NOMO-1 (cell line): ENCODE measurements around the gene CDY1.
"Not testable (repeated sequence)": the region's sequence is repeated elsewhere in the genome, so short reads cannot be mapped to it uniquely, and the experiment has no call there.

Experiments used
- DNase-seq, 2 experiments: peaks; one replicate each; lab custom pipeline; 2025; ENCODE audit not compliant: unreplicated experiment in 2 of 2; lab: John Stamatoyannopoulos, UW

Gene CDY1, protein sequence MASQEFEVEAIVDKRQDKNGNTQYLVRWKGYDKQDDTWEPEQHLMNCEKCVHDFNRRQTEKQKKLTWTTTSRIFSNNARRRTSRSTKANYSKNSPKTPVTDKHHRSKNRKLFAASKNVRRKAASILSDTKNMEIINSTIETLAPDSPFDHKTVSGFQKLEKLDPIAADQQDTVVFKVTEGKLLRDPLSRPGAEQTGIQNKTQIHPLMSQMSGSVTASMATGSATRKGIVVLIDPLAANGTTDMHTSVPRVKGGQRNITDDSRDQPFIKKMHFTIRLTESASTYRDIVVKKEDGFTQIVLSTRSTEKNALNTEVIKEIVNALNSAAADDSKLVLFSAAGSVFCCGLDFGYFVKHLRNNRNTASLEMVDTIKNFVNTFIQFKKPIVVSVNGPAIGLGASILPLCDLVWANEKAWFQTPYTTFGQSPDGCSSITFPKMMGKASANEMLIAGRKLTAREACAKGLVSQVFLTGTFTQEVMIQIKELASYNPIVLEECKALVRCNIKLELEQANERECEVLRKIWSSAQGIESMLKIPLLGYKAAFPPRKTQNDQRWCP

DNA sequence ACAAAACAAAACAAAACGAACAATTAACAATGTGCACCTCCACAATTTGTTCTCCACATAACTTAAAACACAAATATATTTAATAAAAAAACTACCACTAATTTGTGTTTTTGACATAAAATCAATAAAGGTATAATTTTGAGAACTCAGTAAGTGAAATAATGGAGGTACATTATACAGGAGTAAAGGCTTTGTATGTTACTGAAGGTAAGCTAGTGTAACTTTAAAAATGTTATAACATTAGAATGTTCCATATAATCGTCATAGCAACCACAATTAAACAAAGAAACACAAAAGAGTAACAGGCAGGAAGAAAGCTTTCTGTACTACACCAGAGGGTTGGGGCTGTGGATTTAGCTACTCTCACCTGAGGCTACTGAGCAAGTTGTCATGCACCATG, at the start of gene CDY1:
CDY1 (plus strand) TSS at position 301 of the 400 bp plus-strand sequence. CDS start 326 bp downstream, outside the sequence.
- not testable (repeated sequence) for DNase-seq

DNA sequence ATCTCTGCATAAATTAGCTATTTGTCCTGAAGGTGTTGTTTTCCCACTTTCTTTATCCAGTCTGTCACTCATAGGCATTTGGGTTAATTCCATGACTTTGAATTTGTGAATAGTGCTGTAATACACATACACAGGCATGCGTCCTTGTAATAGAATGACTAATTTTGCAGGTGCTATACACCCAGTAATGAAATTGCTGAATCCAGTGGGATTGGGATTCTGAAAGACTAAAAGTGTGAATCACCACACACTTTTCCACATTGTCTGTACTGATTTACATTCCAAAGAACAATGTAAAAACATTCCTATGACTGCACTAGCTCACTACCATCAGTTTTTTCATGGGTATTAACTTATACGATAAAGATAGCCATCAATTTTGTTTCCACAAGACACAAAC, 28.6 kb upstream of the CDY1 start:
- not testable (repeated sequence) for DNase-seq

DNA sequence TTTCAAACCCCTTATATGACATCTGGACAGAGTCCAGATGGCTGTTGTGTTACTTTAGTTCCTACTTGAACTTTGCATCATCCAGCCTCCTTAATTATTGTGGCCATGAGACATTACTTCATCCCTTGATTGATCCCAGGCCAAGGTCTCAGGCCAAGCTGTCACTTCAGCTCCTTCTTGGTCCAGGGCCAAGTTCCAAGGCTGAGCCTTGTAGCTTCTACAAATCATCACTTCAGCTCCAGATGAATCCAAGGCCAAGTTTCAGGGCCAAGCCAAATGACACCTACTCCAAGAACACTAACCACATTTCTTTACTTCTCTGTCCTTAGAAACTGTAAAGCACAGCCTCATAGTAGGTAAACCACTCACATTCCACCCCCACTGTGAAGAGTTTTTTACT, 1.7 kb upstream of the CDY1 start:
- not testable (repeated sequence) for DNase-seq

DNA sequence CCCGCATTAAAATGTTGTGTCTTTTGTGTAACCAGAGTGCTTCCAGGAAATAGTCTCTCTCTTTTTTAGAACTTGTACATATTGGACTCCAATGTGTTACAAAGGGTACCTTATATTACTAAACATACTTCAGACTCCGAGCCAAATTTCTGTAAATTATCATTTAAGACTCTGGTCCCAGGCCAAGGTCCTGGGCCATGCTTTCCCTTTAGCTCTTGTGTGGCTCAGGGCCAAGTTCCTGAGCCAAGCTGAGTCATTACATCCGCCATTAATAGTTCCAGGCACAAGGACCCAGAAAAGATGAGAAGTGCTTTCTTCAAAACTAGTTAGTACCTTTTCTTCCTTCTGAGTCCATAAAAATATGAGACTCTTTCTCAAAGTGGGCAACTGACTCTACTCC, 4.6 kb downstream of the CDY1 start:
- not testable (repeated sequence) for DNase-seq

DNA sequence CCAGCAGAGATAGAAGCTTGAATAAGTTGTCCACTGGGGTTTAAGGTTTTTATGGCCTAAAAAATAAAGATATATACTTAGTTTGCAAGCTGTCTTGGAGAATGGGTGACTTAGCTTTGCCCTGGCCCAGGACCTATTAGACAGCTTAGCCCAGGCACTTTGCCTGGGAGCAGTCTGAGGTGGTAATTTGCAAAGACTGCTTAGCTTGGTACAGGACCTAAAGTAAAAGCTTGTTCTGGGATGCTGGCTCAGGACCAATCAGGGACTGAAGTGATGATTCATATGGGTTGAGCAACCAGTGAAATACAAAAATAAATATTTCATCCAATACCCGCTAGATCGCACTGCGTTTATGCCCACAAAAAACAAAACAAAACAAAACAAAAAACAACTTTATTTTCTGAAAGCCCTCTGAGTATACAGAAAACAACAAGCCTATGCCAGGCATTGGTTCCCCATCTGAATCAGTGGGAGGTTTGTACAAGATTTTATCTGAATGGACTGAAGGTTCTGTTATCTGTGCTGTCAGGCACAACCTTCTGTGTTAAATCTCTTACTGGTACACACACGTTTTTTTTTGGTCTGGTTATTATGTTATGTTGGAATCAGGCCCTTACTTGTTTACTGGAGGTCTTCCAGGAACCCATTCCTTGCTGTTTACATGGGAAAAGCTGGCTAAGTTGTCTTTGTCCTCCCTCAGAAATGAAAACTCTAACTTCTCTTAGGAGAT, 8.6 kb downstream of the CDY1 start:
- not testable (repeated sequence) for DNase-seq

DNA sequence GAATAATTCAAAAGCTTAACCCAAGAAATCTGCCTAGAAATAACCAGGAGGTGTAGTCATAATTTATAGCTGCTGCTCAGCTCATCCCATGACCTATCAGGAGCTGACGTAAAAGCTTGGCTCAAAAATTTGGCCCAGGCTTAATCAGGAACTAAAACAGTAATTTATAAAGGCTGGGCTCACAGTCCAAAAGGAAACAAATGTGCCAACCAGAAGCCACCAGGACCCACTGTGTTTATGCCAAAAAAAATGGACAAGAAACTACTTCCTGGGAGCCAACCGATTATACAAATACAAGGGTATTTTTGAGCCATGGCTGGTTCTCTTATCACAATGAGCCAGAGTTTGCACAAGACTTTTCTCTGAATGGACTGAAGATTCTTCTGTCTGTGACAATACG, 17.9 kb downstream of the CDY1 start:
- DNase-seq: not testable (repeated sequence)

DNA sequence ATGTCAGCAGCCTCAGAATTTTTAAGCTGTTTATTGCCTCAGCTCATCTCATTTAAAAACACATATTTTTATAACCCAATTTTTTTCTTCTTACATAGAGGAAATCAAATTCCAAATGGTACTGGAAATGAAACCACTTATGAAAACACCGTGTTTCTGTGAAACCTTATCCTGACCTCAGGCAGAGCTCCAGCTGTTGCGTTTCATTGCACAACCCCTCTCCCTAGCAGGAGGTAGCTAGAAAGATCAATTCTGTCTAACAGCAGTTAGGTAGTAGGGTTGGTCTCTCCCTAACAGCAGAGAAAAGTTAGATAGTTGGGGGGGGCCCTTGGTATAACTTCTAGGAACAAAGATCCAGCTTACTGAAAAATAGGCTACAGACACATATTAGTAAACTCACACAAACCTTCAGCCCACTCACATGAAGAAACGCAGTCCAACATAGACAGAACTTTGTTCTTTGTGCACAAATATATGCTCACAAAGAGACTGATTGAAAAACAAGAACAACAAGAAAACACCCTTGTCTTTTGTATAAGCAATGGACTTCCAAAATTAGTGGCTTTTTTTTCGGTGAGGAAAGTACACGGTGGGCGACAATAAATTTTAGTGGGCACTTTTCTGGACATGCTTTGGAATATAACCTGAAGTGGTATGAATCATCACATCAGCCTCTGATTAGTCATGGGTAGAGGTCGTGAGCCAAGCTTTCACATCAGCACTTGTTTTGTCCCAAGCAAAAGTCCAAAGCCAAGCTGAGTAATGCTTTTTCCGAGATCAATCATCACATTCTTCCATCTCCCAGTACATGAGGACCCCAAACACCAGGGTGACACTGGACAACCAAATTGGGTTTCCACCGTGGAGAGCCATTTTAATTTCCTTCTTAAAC, 21.4 kb downstream of the CDY1 start:
- DNase-seq: not testable (repeated sequence)
